DOHH2 (cell line): ENCODE results near the gene PPP6R3.

Experiments used
- H3F3A ChIP-seq: fragments of 200-600 bp; sonication (generic), shearing (Covaris generic); 2 replicates; pipeline ENCODE4 v1.6.0; 2016; ENCODE audit warnings: antibody characterized with exemption, mild to moderate bottlenecking; ENCODE audit not compliant: control insufficient read depth, insufficient read depth
- H3K27ac ChIP-seq: fragments of 200-600 bp; sonication (generic); 2 replicates; pipeline ENCODE4 v1.5.1; 2014; ENCODE audit warnings: low read depth, mild to moderate bottlenecking, low read length, moderate library complexity
- H3K27me3 ChIP-seq: fragments of 200-600 bp; sonication (generic); 2 replicates; pipeline ENCODE4 v1.6.1; 2014; ENCODE audit warnings: mild to moderate bottlenecking, low read length, mixed read lengths; ENCODE audit not compliant: control insufficient read depth
- H3K36me3 ChIP-seq: fragments of 200-600 bp; sonication (generic); 2 replicates; pipeline ENCODE4 v1.6.1; 2014; ENCODE audit warnings: mild to moderate bottlenecking, low read length, moderate library complexity, mixed read lengths; ENCODE audit not compliant: control insufficient read depth
- H3K4me1 ChIP-seq: fragments of 200-600 bp; sonication (generic); 2 replicates; pipeline ENCODE4 v1.6.1; 2014; ENCODE audit warnings: mild to moderate bottlenecking, low read length, mixed read lengths; ENCODE audit not compliant: control insufficient read depth
- H3K4me2 ChIP-seq: fragments of 200-600 bp; sonication (generic); 2 replicates; pipeline ENCODE4 v1.6.0; 2014; ENCODE audit warnings: mild to moderate bottlenecking, low read length, moderate library complexity
- H3K4me3 ChIP-seq: fragments of 200-600 bp; sonication (generic); 2 replicates; pipeline ENCODE4 v1.5.1; 2014; ENCODE audit warnings: mild to moderate bottlenecking, low read length, mixed read lengths
- H3K79me2 ChIP-seq: fragments of 200-600 bp; sonication (generic); 2 replicates; pipeline ENCODE4 v1.6.1; 2014; ENCODE audit warnings: mild to moderate bottlenecking, low read length, mixed read lengths; ENCODE audit not compliant: control insufficient read depth
- H3K9me2 ChIP-seq: fragments of 200-600 bp; sonication (generic); replicated peaks from 2 replicates; pipeline ENCODE4 v1.6.1; 2014; ENCODE audit warnings: mild to moderate bottlenecking, low read length, mixed read lengths; ENCODE audit not compliant: control insufficient read depth
- H3K9me3 ChIP-seq: fragments of 200-600 bp; sonication (generic); 2 replicates; pipeline ENCODE4 v1.6.1; 2014; ENCODE audit warnings: antibody characterized with exemption, low read length, mixed read lengths; ENCODE audit not compliant: control insufficient read depth, insufficient read depth
- H4K20me1 ChIP-seq: fragments of 200-600 bp; sonication (generic); 2 replicates; pipeline ENCODE4 v1.6.0; 2014; ENCODE audit warnings: low read depth, mild to moderate bottlenecking, antibody characterized with exemption, low read length, moderate library complexity; ENCODE audit not compliant: control insufficient read depth, insufficient read depth
- CTCF ChIP-seq: fragments of 200-600 bp; sonication (generic); IDR thresholded peaks from one replicate; pipeline ENCODE4 v1.5.1; 2014; ENCODE audit warnings: antibody characterized with exemption, mild to moderate bottlenecking, low read depth, low read length; ENCODE audit not compliant: poor library complexity, severe bottlenecking
- EZH2phosphoT487 ChIP-seq: fragments of 200-600 bp; sonication (generic); IDR thresholded peaks from 2 replicates; pipeline ENCODE4 v1.6.1; 2017; ENCODE audit warnings: borderline replicate concordance, mild to moderate bottlenecking, antibody characterized with exemption, low read length, moderate library complexity, mixed read lengths

Gene PPP6R3

GRCh38 chr11:68581439-68581838 lies 120.9 kb downstream of the PPP6R3 start:
- H3K4me2 ChIP-seq, result no peak overlapping the region
- H3F3A ChIP-seq, result 0 out of 2 replicates have a peak, but pooled peaks cover 11% of the 10 kb centered on the region
- H3K9me2 ChIP-seq, result no peaks in the 10 kb centered on the region
- H3K4me1 ChIP-seq, result peaks cover 8% of the 10 kb centered on the region
- H3K27me3 ChIP-seq, result no peaks in the 10 kb centered on the region
- no peak overlapping the region for H3K4me3 ChIP-seq
- no peak overlapping the region for H3K27ac ChIP-seq
- H3K9me3 ChIP-seq, result no peaks in the 10 kb centered on the region
- H3K36me3 ChIP-seq, result peaks cover 93% of the 10 kb centered on the region
- peaks cover 12% of the 10 kb centered on the region; the same call in 1 of the 2 replicates for H4K20me1 ChIP-seq
- peaks cover 7% of the 10 kb centered on the region; the same call in 1 of the 2 replicates for H3K79me2 ChIP-seq
- TF ChIP-seq CTCF (no peak), EZH2phosphoT487 (no peak)

- Histone ChIP-seq H3K4me3 (no peak overlapping the region), H3F3A (0 out of 2 replicates have a peak, but pooled peaks cover 11% of the 10 kb centered on the region), H3K36me3 (peaks cover 92% of the 10 kb centered on the region), H3K27me3 (no peaks in the 10 kb centered on the region), H3K9me2 (no peaks in the 10 kb centered on the region), H3K4me2 (no peak overlapping the region), H3K27ac (no peak overlapping the region), H4K20me1 (peaks cover 12% of the 10 kb centered on the region; the same call in 1 of the 2 replicates), H3K79me2 (peaks cover 7% of the 10 kb centered on the region; the same call in 1 of the 2 replicates), H3K9me3 (no peaks in the 10 kb centered on the region), H3K4me1 (peaks cover 8% of the 10 kb centered on the region)
- TF ChIP-seq EZH2phosphoT487 (no peak), CTCF (no peak)
Measured at GRCh38 chr11:68581901-68582300, 121.3 kb downstream of the PPP6R3 start.

- Histone ChIP-seq H3K79me2 (peaks cover 7% of the 10 kb centered on the region; the same call in 1 of the 2 replicates), H3K9me2 (no peaks in the 10 kb centered on the region), H3K36me3 (peaks cover 92% of the 10 kb centered on the region), H4K20me1 (peaks cover 12% of the 10 kb centered on the region; the same call in 1 of the 2 replicates), H3K4me2 (no peak overlapping the region), H3K9me3 (no peaks in the 10 kb centered on the region), H3K27ac (no peak overlapping the region), H3K4me3 (no peak overlapping the region), H3K4me1 (peaks cover 8% of the 10 kb centered on the region), H3F3A (0 out of 2 replicates have a peak, but pooled peaks cover 11% of the 10 kb centered on the region), H3K27me3 (no peaks in the 10 kb centered on the region)
- TF ChIP-seq EZH2phosphoT487 (no peak), CTCF (no peak)
Measured at GRCh38 chr11:68582416-68583040, 122.0 kb downstream of the PPP6R3 start.
